DND-41 (cell line): ENCODE results near the gene ZMIZ1.

Experiments
- ATAC-seq: fragments of 200-7000 bp; cut with Tn5 transposase; 3 replicates; pipeline ENCODE4 v1.9.1; 2021; ENCODE audit warnings: low read depth; ENCODE audit not compliant: insufficient read depth
- DNase-seq: peaks from one replicate; pipeline ENCODE4 v3.0.0-alpha.2; 2020
- H2AFZ ChIP-seq: 2 replicates; pipeline ENCODE4 v1.6.0; 2012; ENCODE audit warnings: low read depth, low read length
- H3K27ac ChIP-seq: 2 replicates; pipeline ENCODE4 v1.5.1; 2012; ENCODE audit warnings: low read length, inconsistent platforms
- H3K27me3 ChIP-seq: fragments of 200-600 bp; sonication (generic); 2 replicates; pipeline ENCODE4 v1.6.0; 2012; ENCODE audit warnings: low read length, mild to moderate bottlenecking, inconsistent platforms; ENCODE audit not compliant: insufficient read depth, poor library complexity
- H3K36me3 ChIP-seq: 2 replicates; pipeline ENCODE4 v1.5.1; 2012; ENCODE audit warnings: low read length, inconsistent platforms; ENCODE audit not compliant: insufficient read depth
- H3K4me1 ChIP-seq: 2 replicates; pipeline ENCODE4 v1.5.1; 2012; ENCODE audit warnings: mild to moderate bottlenecking, low read length; ENCODE audit not compliant: insufficient read depth
- H3K4me2 ChIP-seq: 2 replicates; pipeline ENCODE4 v1.6.0; 2012; ENCODE audit warnings: mild to moderate bottlenecking, moderate library complexity, low read length, inconsistent platforms; ENCODE audit not compliant: insufficient read depth
- H3K4me3 ChIP-seq, 2 experiments: fragments of 200-600 bp in 1 of 2; shearing (Covaris generic) in 1 of 2; 2 replicates each; pipeline ENCODE4 v1.5.1; 2012 to 2016; ENCODE audit warnings: inconsistent platforms in 2 of 2, low read length in 2 of 2, mild to moderate bottlenecking in 2 of 2, low read depth in 1 of 2, moderate library complexity in 1 of 2
- H3K79me2 ChIP-seq: 2 replicates; pipeline ENCODE4 v1.6.0; 2012; ENCODE audit warnings: low read length, inconsistent platforms; ENCODE audit not compliant: insufficient read depth
- H3K9ac ChIP-seq: 2 replicates; pipeline ENCODE4 v1.6.0; 2012; ENCODE audit warnings: low read depth, mild to moderate bottlenecking, inconsistent platforms, low read length, moderate library complexity
- H3K9me3 ChIP-seq: 2 replicates; pipeline ENCODE4 v1.5.1; 2012; ENCODE audit warnings: low read length, moderate library complexity, mild to moderate bottlenecking, inconsistent platforms; ENCODE audit not compliant: insufficient read depth, severe bottlenecking
- H4K20me1 ChIP-seq: 2 replicates; pipeline ENCODE4 v1.6.0; 2012; ENCODE audit warnings: low read length; ENCODE audit not compliant: insufficient read depth
- CTCF ChIP-seq: IDR thresholded peaks from 2 replicates; pipeline ENCODE4 v1.5.1; 2012; ENCODE audit warnings: borderline replicate concordance, low read length, moderate library complexity, mild to moderate bottlenecking; ENCODE audit not compliant: poor library complexity, severe bottlenecking; ENCODE audit errors: extremely low read depth
- EZH2 ChIP-seq: IDR thresholded peaks from 3 replicates; pipeline ENCODE4 v1.6.1; 2012; ENCODE audit warnings: borderline replicate concordance, low read depth, mild to moderate bottlenecking, moderate library complexity, low read length, inconsistent platforms; ENCODE audit not compliant: severe bottlenecking

ZMIZ1 gene

GRCh38 chr10:79158402-79159097 lies 89.8 kb downstream of the ZMIZ1 start:
- Histone ChIP-seq H3K79me2 (peaks cover 9% of the 10 kb centered on the region; the same call in 1 of the 2 replicates), H3K9ac (no peak overlapping the region), H2AFZ (no peak overlapping the region), H3K4me2 (no peak overlapping the region), H3K4me1 (no peaks in the 10 kb centered on the region), H3K27ac (peak overlapping the region; percentile 22; the same call in 1 of the 2 replicates), H3K4me3 (no peak overlapping the region), H3K27me3 (no peaks in the 10 kb centered on the region), H4K20me1 (peaks cover 62% of the 10 kb centered on the region), H3K36me3 (peaks cover 21% of the 10 kb centered on the region; the same call in 1 of the 2 replicates), H3K9me3 (no peaks in the 10 kb centered on the region)
- no peak for DNase-seq
- no peak for ATAC-seq
- no peak for TF ChIP-seq CTCF
- TF ChIP-seq EZH2 = no peak

- no peak for ATAC-seq
- Histone ChIP-seq H3K9me3 (no peaks in the 10 kb centered on the region), H3K4me2 (no peak overlapping the region), H3K9ac (no peak overlapping the region), H4K20me1 (peaks cover 60% of the 10 kb centered on the region), H3K4me3 (no peak overlapping the region), H3K27me3 (no peaks in the 10 kb centered on the region), H3K4me1 (no peaks in the 10 kb centered on the region), H3K79me2 (peaks cover 9% of the 10 kb centered on the region; the same call in 1 of the 2 replicates), H3K27ac (no peak overlapping the region; the same call in 1 of the 2 replicates), H3K36me3 (peaks cover 21% of the 10 kb centered on the region; the same call in 1 of the 2 replicates), H2AFZ (no peak overlapping the region)
- TF ChIP-seq EZH2 (no peak), CTCF (no peak)
- no peak for DNase-seq
Observed at GRCh38 chr10:79159141-79159651, 90.4 kb downstream of the ZMIZ1 start.

- DNase-seq (no peak), ATAC-seq (no peak)
- no peak overlapping the region for H2AFZ ChIP-seq
- H3K4me1 ChIP-seq = no peaks in the 10 kb centered on the region
- no peaks in the 10 kb centered on the region for H3K9me3 ChIP-seq
- H4K20me1 ChIP-seq = peaks cover 61% of the 10 kb centered on the region
- no peak overlapping the region for H3K9ac ChIP-seq
- no peaks in the 10 kb centered on the region for H3K27me3 ChIP-seq
- peaks cover 9% of the 10 kb centered on the region; the same call in 1 of the 2 replicates for H3K79me2 ChIP-seq
- no peak overlapping the region for H3K4me3 ChIP-seq
- H3K36me3 ChIP-seq = peaks cover 21% of the 10 kb centered on the region; the same call in 1 of the 2 replicates
- no peak overlapping the region for H3K4me2 ChIP-seq
- H3K27ac ChIP-seq = no peak overlapping the region
- TF ChIP-seq EZH2 (no peak), CTCF (no peak)
Observed at GRCh38 chr10:79159785-79160184, 91.0 kb downstream of the ZMIZ1 start.
